NCI-H1930 (cell line): Measurements from ENCODE around the gene DNAJA1.
"Not testable (repeated sequence)": the region's sequence is repeated elsewhere in the genome, so short reads cannot be mapped to it uniquely, and the experiment has no call there.

Source experiments
- DNase-seq, 2 experiments: peaks; one replicate each; lab custom pipeline; 2025; lab: John Stamatoyannopoulos, UW

DNAJA1 gene

GRCh38 chr9:33082128-33082527 is 57.1 kb downstream of the DNAJA1 start:
- no peak for DNase-seq

- no peak for DNase-seq
Measured at GRCh38 chr9:33082538-33083326, 57.7 kb downstream of the DNAJA1 start.

- not testable (repeated sequence) for DNase-seq
Measured at GRCh38 chr9:33085672-33086071, 60.6 kb downstream of the DNAJA1 start.
